WTC11 (cell line): ENCODE data around the gene EXOSC1. TPM values are rescaled to one million over a fixed set of nuclear protein-coding genes. Genes with fewer than 3 reads are reported as not detected.

ENCODE experiments used
- ATAC-seq: fragments of 200-7000 bp; cut with Tn5 transposase; 2 replicates; pipeline ENCODE4 v1.10.0; 2021; ENCODE audit warnings: mild to moderate bottlenecking, moderate library complexity
- CTCF ChIA-PET: fragments of 300-600 bp; sonication (Branson Sonifier 250); formaldehyde crosslinking; loops from one replicate; lab custom pipeline; 2021; ENCODE audit warnings: antibody characterized with exemption; lab: Charles Lee
- POLR2A ChIA-PET: fragments of 350-600 bp; sonication (Branson Sonifier 250); formaldehyde crosslinking; loops from one replicate; lab custom pipeline; 2021; ENCODE audit warnings: antibody characterized with exemption; lab: Charles Lee
- DNase-seq: peaks from one replicate; pipeline ENCODE4 v3.0.0; 2021; ENCODE audit warnings: low spot score
- H3K27ac Mint-ChIP-seq: 2 replicates; pipeline ENCODE4 v1.8.0; 2021; ENCODE audit warnings: mixed read lengths
- H3K27me3 Mint-ChIP-seq: 2 replicates; pipeline ENCODE4 v1.8.0; 2021; ENCODE audit warnings: low read depth, mild to moderate bottlenecking, moderate library complexity, mixed read lengths
- H3K36me3 Mint-ChIP-seq: 2 replicates; pipeline ENCODE4 v1.8.0; 2021; ENCODE audit warnings: mixed read lengths
- H3K4me1 Mint-ChIP-seq: 2 replicates; pipeline ENCODE4 v1.8.0; 2022; ENCODE audit warnings: mixed read lengths
- H3K4me3 Mint-ChIP-seq: 2 replicates; pipeline ENCODE4 v1.8.0; 2021; ENCODE audit warnings: mild to moderate bottlenecking, moderate library complexity, mixed read lengths
- H3K9me3 Mint-ChIP-seq: 2 replicates; pipeline ENCODE4 v1.8.0; 2021; ENCODE audit warnings: mixed read lengths
- AR ChIP-seq: fragments of 250-450 bp; sonication (Bioruptor Pico); IDR thresholded peaks from 2 replicates; pipeline ENCODE4 v1.9.0; 2021; ENCODE audit warnings: mild to moderate bottlenecking
- ATF6 ChIP-seq: sonication (generic); formaldehyde crosslinking; IDR thresholded peaks from 2 replicates; pipeline ENCODE4 v1.8.1; 2023; ENCODE audit warnings: mild to moderate bottlenecking, missing genetic modification reagents
- KAT7 ChIP-seq: sonication (generic); formaldehyde crosslinking; IDR thresholded peaks from 2 replicates; pipeline ENCODE4 v1.8.1; 2023; ENCODE audit warnings: missing genetic modification reagents, mild to moderate bottlenecking, borderline replicate concordance
- NFATC4 ChIP-seq: fragments of 250-450 bp; sonication (Bioruptor Pico); IDR thresholded peaks from 2 replicates; pipeline ENCODE4 v1.9.0; 2021; ENCODE audit warnings: mild to moderate bottlenecking
- NR1H2 ChIP-seq: sonication (generic); formaldehyde crosslinking; IDR thresholded peaks from 2 replicates; pipeline ENCODE4 v1.9.0; 2021; ENCODE audit warnings: mild to moderate bottlenecking, moderate library complexity, missing genetic modification reagents
- NR3C1 ChIP-seq: sonication (generic); formaldehyde crosslinking; conservative IDR thresholded peaks from 2 replicates; pipeline ENCODE4 v1.8.1; 2023; ENCODE audit warnings: low read depth, mild to moderate bottlenecking, missing genetic modification reagents
- OVOL2 ChIP-seq: fragments of 250-450 bp; sonication (Bioruptor Pico); IDR thresholded peaks from 2 replicates; pipeline ENCODE4 v1.9.0; 2021; ENCODE audit warnings: mild to moderate bottlenecking, borderline replicate concordance
- STAT6 ChIP-seq: sonication (generic); formaldehyde crosslinking; conservative IDR thresholded peaks from 2 replicates; pipeline ENCODE4 v1.8.1; 2023; ENCODE audit warnings: mild to moderate bottlenecking, low read depth, missing genetic modification reagents, moderate library complexity
- USF1 ChIP-seq: sonication (generic); formaldehyde crosslinking; IDR thresholded peaks from 2 replicates; pipeline ENCODE4 v1.8.0; 2022; ENCODE audit warnings: mild to moderate bottlenecking, missing genetic modification reagents
- ZNF121 ChIP-seq: sonication (generic); formaldehyde crosslinking; IDR thresholded peaks from 2 replicates; pipeline ENCODE4 v1.8.0; 2023; ENCODE audit warnings: missing genetic modification reagents
- ZNF219 ChIP-seq: sonication (generic); formaldehyde crosslinking; IDR thresholded peaks from 2 replicates; pipeline ENCODE4 v1.8.0; 2023; ENCODE audit warnings: missing genetic modification reagents, mild to moderate bottlenecking, borderline replicate concordance
- ZNF425 ChIP-seq: fragments of 250-450 bp; sonication (Bioruptor Pico); conservative IDR thresholded peaks from 2 replicates; pipeline ENCODE4 v1.9.0; 2021; ENCODE audit warnings: mild to moderate bottlenecking
- total RNA-seq: library from RNA; stranded (reverse); gene quantifications from 3 replicates; pipeline ENCODE4 v1.2.3, GENCODE V29; 2021
- TF ChIP-seq, protein P1 (sequence below): sonication (generic); formaldehyde crosslinking; IDR thresholded peaks from 2 replicates; pipeline ENCODE4 v1.8.1; 2022; ENCODE audit warnings: missing genetic modification reagents, borderline replicate concordance
- TF ChIP-seq, protein P2 (sequence below): sonication (generic); formaldehyde crosslinking; IDR thresholded peaks from 2 replicates; pipeline ENCODE4 v1.8.1; 2022; ENCODE audit warnings: low read depth, mild to moderate bottlenecking, moderate library complexity, missing genetic modification reagents, borderline replicate concordance
- TF ChIP-seq, protein P3 (sequence below): sonication (generic); formaldehyde crosslinking; IDR thresholded peaks from 2 replicates; pipeline ENCODE4 v1.8.1; 2022; ENCODE audit warnings: mild to moderate bottlenecking, moderate library complexity, missing genetic modification reagents

Gene EXOSC1
- total RNA-seq, 1 experiment from 2014 or later, result 53.7 TPM

GRCh38 chr10:97459111-97459510 is 13.3 kb upstream of the EXOSC1 start:
- H3K36me3 Mint-ChIP-seq, result peaks cover 78% of the 10 kb centered on the region
- 0 out of 2 replicates have a peak, but pooled peaks cover 5% of the 10 kb centered on the region for H3K9me3 Mint-ChIP-seq
- no peaks in the 10 kb centered on the region for H3K4me1 Mint-ChIP-seq
- H3K27me3 Mint-ChIP-seq, result no peaks in the 10 kb centered on the region
- no peak overlapping the region for H3K27ac Mint-ChIP-seq
- no peak overlapping the region for H3K4me3 Mint-ChIP-seq
- POLR2A ChIA-PET, result no interaction called here
- ATAC-seq, result no peak
- CTCF ChIA-PET, result no interaction called here
- no peak for DNase-seq
- TF ChIP-seq NR3C1 (CRISPR knock-in tag), result no peak
- no peak for TF ChIP-seq ATF6 (CRISPR knock-in tag)
- TF ChIP-seq, protein P1, sequence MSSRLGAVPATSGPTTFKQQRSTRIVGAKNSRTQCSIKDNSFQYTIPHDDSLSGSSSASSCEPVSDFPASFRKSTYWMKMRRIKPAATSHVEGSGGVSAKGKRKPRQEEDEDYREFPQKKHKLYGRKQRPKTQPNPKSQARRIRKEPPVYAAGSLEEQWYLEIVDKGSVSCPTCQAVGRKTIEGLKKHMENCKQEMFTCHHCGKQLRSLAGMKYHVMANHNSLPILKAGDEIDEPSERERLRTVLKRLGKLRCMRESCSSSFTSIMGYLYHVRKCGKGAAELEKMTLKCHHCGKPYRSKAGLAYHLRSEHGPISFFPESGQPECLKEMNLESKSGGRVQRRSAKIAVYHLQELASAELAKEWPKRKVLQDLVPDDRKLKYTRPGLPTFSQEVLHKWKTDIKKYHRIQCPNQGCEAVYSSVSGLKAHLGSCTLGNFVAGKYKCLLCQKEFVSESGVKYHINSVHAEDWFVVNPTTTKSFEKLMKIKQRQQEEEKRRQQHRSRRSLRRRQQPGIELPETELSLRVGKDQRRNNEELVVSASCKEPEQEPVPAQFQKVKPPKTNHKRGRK (CRISPR knock-in tag), result no peak
- no peak for TF ChIP-seq ZNF425 (CRISPR knock-in tag)
- TF ChIP-seq STAT6 (CRISPR knock-in tag), result no peak
- no peak for TF ChIP-seq NFATC4 (CRISPR knock-in tag)
- TF ChIP-seq, protein P2, sequence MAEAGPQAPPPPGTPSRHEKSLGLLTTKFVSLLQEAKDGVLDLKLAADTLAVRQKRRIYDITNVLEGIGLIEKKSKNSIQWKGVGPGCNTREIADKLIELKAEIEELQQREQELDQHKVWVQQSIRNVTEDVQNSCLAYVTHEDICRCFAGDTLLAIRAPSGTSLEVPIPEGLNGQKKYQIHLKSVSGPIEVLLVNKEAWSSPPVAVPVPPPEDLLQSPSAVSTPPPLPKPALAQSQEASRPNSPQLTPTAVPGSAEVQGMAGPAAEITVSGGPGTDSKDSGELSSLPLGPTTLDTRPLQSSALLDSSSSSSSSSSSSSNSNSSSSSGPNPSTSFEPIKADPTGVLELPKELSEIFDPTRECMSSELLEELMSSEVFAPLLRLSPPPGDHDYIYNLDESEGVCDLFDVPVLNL, result no peak
- TF ChIP-seq ZNF219 (CRISPR knock-in tag), result no peak
- no peak for TF ChIP-seq USF1 (CRISPR knock-in tag)
- TF ChIP-seq, all 79 proteins: peak for 0

GRCh38 chr10:97456686-97457065 is 10.9 kb upstream of the EXOSC1 start:
- peaks cover 80% of the 10 kb centered on the region for H3K36me3 Mint-ChIP-seq
- DNase-seq (no peak), ATAC-seq (no peak)
- no peak overlapping the region for H3K4me3 Mint-ChIP-seq
- 0 out of 2 replicates have a peak, but pooled peaks cover 5% of the 10 kb centered on the region for H3K9me3 Mint-ChIP-seq
- peak overlapping the region; percentile 49 for H3K27ac Mint-ChIP-seq
- CTCF ChIA-PET, result interaction anchor here (0.9 kb wide), 1 partner anchor 155 kb away, joined by 4 read pairs; no protein-coding TSS in a partner anchor
- POLR2A ChIA-PET, result interaction anchor here (0.5 to 1.2 kb wide), 3 partner anchors 55 to 183 kb away, joined by 3 read pairs; partner anchors contain the start of gene PI4K2A
- no peaks in the 10 kb centered on the region for H3K4me1 Mint-ChIP-seq
- no peaks in the 10 kb centered on the region for H3K27me3 Mint-ChIP-seq
- TF ChIP-seq AR (CRISPR knock-in tag) (no peak), KAT7 (no peak), ZNF121 (CRISPR knock-in tag) (no peak), OVOL2 (CRISPR knock-in tag) (no peak), NR1H2 (CRISPR knock-in tag) (no peak)
- TF ChIP-seq, protein P3, sequence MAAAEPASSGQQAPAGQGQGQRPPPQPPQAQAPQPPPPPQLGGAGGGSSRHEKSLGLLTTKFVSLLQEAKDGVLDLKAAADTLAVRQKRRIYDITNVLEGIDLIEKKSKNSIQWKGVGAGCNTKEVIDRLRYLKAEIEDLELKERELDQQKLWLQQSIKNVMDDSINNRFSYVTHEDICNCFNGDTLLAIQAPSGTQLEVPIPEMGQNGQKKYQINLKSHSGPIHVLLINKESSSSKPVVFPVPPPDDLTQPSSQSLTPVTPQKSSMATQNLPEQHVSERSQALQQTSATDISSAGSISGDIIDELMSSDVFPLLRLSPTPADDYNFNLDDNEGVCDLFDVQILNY (CRISPR knock-in tag), result no peak
